ENCODE measurements around the gene IL17C.
A peak's percentile ranks its signal among the peaks of the same experiment; 100 is the strongest.

The IL17C gene

GRCh38 chr16:88618956-88619667 is 19.3 kb upstream of the IL17C start:
- Histone ChIP-seq H3K9ac (peak overlapping the region in 3 of 11 experiments; percentile 15 to 28 (median 15); a peak in 2 of 22 replicates), H3K4me2 (peak overlapping the region in 7 of 11 experiments; percentile 5 to 49 (median 38); a peak in 9 of 22 replicates), H4K20me1 (peaks cover 62 to 100% (median 76%) of the 10 kb centered on the region in 11 experiments; a peak in 21 of 22 replicates), H3K27me3 (no peaks in the 10 kb centered on the region), H3K4me3 (no peak overlapping the region), H3K4me1 (peaks cover 24 to 50% (median 46%) of the 10 kb centered on the region in 10 experiments), H3K36me3 (peaks cover 71 to 98% (median 91%) of the 10 kb centered on the region in 11 experiments), H3K9me3 (replicated peaks in 1 of 11) (no peaks in the 10 kb centered on the region), H3K27ac (peak overlapping the region in 1 of 11 experiments; percentile 18; a peak in 2 of 22 replicates)
- no peak for TF ChIP-seq Cebpa-rat (IDR thresholded peaks at IDR 0.05)

GRCh38 chr16:88619859-88620815 is 18.2 kb upstream of the IL17C start:
- Histone ChIP-seq H3K4me3 (no peak overlapping the region), H3K4me2 (peak overlapping the region in 8 of 11 experiments; percentile 5 to 49 (median 37); a peak in 13 of 22 replicates), H4K20me1 (peaks cover 52 to 100% (median 75%) of the 10 kb centered on the region in 11 experiments; a peak in 21 of 22 replicates), H3K36me3 (peaks cover 80 to 100% (median 98%) of the 10 kb centered on the region in 11 experiments), H3K4me1 (peaks cover 14 to 50% (median 44%) of the 10 kb centered on the region in 10 experiments), H3K9me3 (replicated peaks in 1 of 11) (no peaks in the 10 kb centered on the region), H3K27me3 (no peaks in the 10 kb centered on the region), H3K9ac (0 out of 22 replicates have a peak overlapping the region, but pooled peaks of 3 of the 11 experiments have one; percentile 4 to 54 (median 15)), H3K27ac (no peak overlapping the region; a peak in 2 of 22 replicates)
- no peak for TF ChIP-seq Cebpa-rat (IDR thresholded peaks at IDR 0.05)

GRCh38 chr16:88622125-88622524 is 16.2 kb upstream of the IL17C start:
- Histone ChIP-seq H3K4me2 (no peak overlapping the region), H3K9me3 (replicated peaks in 1 of 11) (no peaks in the 10 kb centered on the region), H3K9ac (no peak overlapping the region), H3K4me3 (no peak overlapping the region), H3K4me1 (peaks cover 7 to 50% (median 39%) of the 10 kb centered on the region in 10 experiments; a peak in 19 of 20 replicates), H4K20me1 (peaks cover 32 to 86% (median 58%) of the 10 kb centered on the region in 11 experiments; a peak in 21 of 22 replicates), H3K27ac (no peak overlapping the region), H3K27me3 (no peaks in the 10 kb centered on the region), H3K36me3 (peaks cover 87 to 100% (median 97%) of the 10 kb centered on the region in 11 experiments)
- no peak for TF ChIP-seq Cebpa-rat (IDR thresholded peaks at IDR 0.05)

- Histone ChIP-seq H3K4me3 (no peak overlapping the region), H3K4me2 (no peak overlapping the region), H3K4me1 (peaks cover 14 to 57% (median 47%) of the 10 kb centered on the region in 10 experiments), H3K27me3 (no peaks in the 10 kb centered on the region), H4K20me1 (peaks cover 24 to 81% (median 50%) of the 10 kb centered on the region in 11 experiments; a peak in 21 of 22 replicates), H3K36me3 (peaks cover 81 to 99% (median 96%) of the 10 kb centered on the region in 11 experiments), H3K9me3 (replicated peaks in 1 of 11) (no peaks in the 10 kb centered on the region), H3K27ac (no peak overlapping the region), H3K9ac (no peak overlapping the region)
- no peak for TF ChIP-seq Cebpa-rat (IDR thresholded peaks at IDR 0.05)
Measured at GRCh38 chr16:88622866-88623265, 15.5 kb upstream of the IL17C start.

GRCh38 chr16:88623858-88624257 is 14.5 kb upstream of the IL17C start:
- Histone ChIP-seq H3K36me3 (peaks cover 71 to 99% (median 87%) of the 10 kb centered on the region in 11 experiments), H3K9ac (peak overlapping the region in 5 of 11 experiments; percentile 1 to 44 (median 32); a peak in 4 of 22 replicates), H4K20me1 (peaks cover 14 to 71% (median 40%) of the 10 kb centered on the region in 11 experiments; a peak in 21 of 22 replicates), H3K4me2 (peak overlapping the region in 4 of 11 experiments; percentile 36 to 56 (median 46); a peak in 3 of 22 replicates), H3K9me3 (replicated peaks in 1 of 11) (no peaks in the 10 kb centered on the region), H3K4me3 (no peak overlapping the region), H3K27ac (0 out of 22 replicates have a peak overlapping the region, but pooled peaks of 1 of the 11 experiments have one; percentile 26), H3K4me1 (peaks cover 19 to 67% (median 55%) of the 10 kb centered on the region in 10 experiments), H3K27me3 (no peaks in the 10 kb centered on the region)
- no peak for TF ChIP-seq Cebpa-rat (IDR thresholded peaks at IDR 0.05)

GRCh38 chr16:88624481-88624880 is 13.9 kb upstream of the IL17C start:
- peak overlapping the region in 5 of 11 experiments; percentile 36 to 56 (median 44); a peak in 7 of 22 replicates for H3K4me2 ChIP-seq
- H3K9ac ChIP-seq: peak overlapping the region in 5 of 11 experiments; percentile 1 to 44 (median 32); a peak in 6 of 22 replicates
- peaks cover 9 to 65% (median 34%) of the 10 kb centered on the region in 11 experiments; a peak in 21 of 22 replicates for H4K20me1 ChIP-seq
- H3K27me3 ChIP-seq: no peaks in the 10 kb centered on the region
- peaks cover 67 to 98% (median 85%) of the 10 kb centered on the region in 11 experiments for H3K36me3 ChIP-seq
- no peak overlapping the region for H3K4me3 ChIP-seq
- TF ChIP-seq Cebpa-rat (IDR thresholded peaks at IDR 0.05): no peak
- H3K27ac ChIP-seq: 0 out of 22 replicates have a peak overlapping the region, but pooled peaks of 2 of the 11 experiments have one; percentile 26 to 32
- no peaks in the 10 kb centered on the region for H3K9me3 ChIP-seq (replicated peaks in 1 of 11)
- peaks cover 21 to 69% (median 57%) of the 10 kb centered on the region in 10 experiments for H3K4me1 ChIP-seq

GRCh38 chr16:88624977-88625576 is 13.3 kb upstream of the IL17C start:
- Histone ChIP-seq H3K4me2 (peak overlapping the region in 5 of 11 experiments; percentile 36 to 56 (median 44); a peak in 9 of 22 replicates), H3K4me3 (no peak overlapping the region), H3K4me1 (peaks cover 21 to 69% (median 57%) of the 10 kb centered on the region in 10 experiments), H4K20me1 (peaks cover 6 to 65% (median 28%) of the 10 kb centered on the region in 11 experiments; a peak in 20 of 22 replicates), H3K9me3 (replicated peaks in 1 of 11) (no peaks in the 10 kb centered on the region), H3K27ac (0 out of 22 replicates have a peak overlapping the region, but pooled peaks of 1 of the 11 experiments have one; percentile 26), H3K27me3 (no peaks in the 10 kb centered on the region), H3K36me3 (peaks cover 67 to 98% (median 85%) of the 10 kb centered on the region in 11 experiments), H3K9ac (peak overlapping the region in 3 of 11 experiments; percentile 24 to 44 (median 35); a peak in 4 of 22 replicates)
- no peak for TF ChIP-seq Cebpa-rat (IDR thresholded peaks at IDR 0.05)
